ENCODE results near the gene RTP2.

DNA sequence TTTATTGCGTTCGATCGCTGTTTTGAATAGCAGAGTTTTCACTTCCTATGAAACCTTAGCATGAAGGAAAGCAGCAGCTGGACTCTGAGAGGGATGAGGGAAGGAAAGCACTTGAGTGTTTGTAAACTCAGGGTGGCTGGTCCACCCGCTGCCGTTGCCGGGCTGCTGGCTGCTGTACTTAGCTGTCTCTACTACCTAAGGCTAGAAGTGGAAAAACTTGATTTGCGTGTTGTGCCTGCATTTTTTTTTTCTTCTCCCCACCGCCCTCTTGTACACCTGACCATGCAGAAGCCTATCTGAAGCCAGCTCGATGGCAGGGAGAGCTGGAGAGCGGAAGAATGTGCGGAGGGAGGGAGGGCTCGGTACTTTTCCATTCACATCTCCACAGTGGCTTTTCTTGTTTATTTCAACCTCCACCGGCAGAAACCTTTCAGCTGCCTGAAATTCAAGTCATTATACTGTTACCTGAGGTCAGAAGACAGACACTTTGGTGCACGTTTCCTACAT is 47.7 kb upstream of the RTP2 start:
- TF ChIP-seq CEBPB (IDR thresholded peaks at IDR 0.05) (no peak), EGR1 (IDR thresholded peaks at IDR 0.05) (0 out of 2 replicates have a peak, but pooled peaks have one; percentile 18), EP300 (IDR thresholded peaks at IDR 0.05; ENCODE audit: borderline replicate concordance) (peak; percentile 81; the same call in 1 of the 2 replicates), TEAD4 (IDR thresholded peaks at IDR 0.05) (peak; percentile 76), RAD21 (IDR thresholded peaks at IDR 0.05; ENCODE audit: low read depth) (peak; percentile 27; the same call in 1 of the 2 replicates), MAX (IDR thresholded peaks at IDR 0.05) (peak; percentile 78), YY1 (IDR thresholded peaks at IDR 0.05; ENCODE audit: low read depth) (peak; percentile 61), TAF1 (IDR thresholded peaks at IDR 0.05; ENCODE audit: low read depth) (no peak; the same call in none of the 2 replicates), CREB1 (IDR thresholded peaks at IDR 0.05; ENCODE audit: low read depth) (no peak), FOXM1 (IDR thresholded peaks at IDR 0.05; ENCODE audit: borderline replicate concordance, low read depth) (peak; percentile 39; the same call in 1 of the 2 replicates), USF1 (IDR thresholded peaks at IDR 0.05) (peak; percentile 93), TCF12 (IDR thresholded peaks at IDR 0.05; ENCODE audit: low read depth) (peak; percentile 86)
- TF ChIP-seq, protein P1, sequence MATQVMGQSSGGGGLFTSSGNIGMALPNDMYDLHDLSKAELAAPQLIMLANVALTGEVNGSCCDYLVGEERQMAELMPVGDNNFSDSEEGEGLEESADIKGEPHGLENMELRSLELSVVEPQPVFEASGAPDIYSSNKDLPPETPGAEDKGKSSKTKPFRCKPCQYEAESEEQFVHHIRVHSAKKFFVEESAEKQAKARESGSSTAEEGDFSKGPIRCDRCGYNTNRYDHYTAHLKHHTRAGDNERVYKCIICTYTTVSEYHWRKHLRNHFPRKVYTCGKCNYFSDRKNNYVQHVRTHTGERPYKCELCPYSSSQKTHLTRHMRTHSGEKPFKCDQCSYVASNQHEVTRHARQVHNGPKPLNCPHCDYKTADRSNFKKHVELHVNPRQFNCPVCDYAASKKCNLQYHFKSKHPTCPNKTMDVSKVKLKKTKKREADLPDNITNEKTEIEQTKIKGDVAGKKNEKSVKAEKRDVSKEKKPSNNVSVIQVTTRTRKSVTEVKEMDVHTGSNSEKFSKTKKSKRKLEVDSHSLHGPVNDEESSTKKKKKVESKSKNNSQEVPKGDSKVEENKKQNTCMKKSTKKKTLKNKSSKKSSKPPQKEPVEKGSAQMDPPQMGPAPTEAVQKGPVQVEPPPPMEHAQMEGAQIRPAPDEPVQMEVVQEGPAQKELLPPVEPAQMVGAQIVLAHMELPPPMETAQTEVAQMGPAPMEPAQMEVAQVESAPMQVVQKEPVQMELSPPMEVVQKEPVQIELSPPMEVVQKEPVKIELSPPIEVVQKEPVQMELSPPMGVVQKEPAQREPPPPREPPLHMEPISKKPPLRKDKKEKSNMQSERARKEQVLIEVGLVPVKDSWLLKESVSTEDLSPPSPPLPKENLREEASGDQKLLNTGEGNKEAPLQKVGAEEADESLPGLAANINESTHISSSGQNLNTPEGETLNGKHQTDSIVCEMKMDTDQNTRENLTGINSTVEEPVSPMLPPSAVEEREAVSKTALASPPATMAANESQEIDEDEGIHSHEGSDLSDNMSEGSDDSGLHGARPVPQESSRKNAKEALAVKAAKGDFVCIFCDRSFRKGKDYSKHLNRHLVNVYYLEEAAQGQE (IDR thresholded peaks at IDR 0.05; ENCODE audit: low read depth) = no peak

All from Ishikawa (cell line).